Measurements from ENCODE around the gene MYO1E. TPM values are rescaled to one million over a fixed set of nuclear protein-coding genes. Genes with fewer than 3 reads are reported as not detected.
A peak's percentile ranks its signal among the peaks of the same experiment; 100 is the strongest.

The MYO1E gene
- polyA plus RNA-seq, 1 donor, result 126 TPM

DNA sequence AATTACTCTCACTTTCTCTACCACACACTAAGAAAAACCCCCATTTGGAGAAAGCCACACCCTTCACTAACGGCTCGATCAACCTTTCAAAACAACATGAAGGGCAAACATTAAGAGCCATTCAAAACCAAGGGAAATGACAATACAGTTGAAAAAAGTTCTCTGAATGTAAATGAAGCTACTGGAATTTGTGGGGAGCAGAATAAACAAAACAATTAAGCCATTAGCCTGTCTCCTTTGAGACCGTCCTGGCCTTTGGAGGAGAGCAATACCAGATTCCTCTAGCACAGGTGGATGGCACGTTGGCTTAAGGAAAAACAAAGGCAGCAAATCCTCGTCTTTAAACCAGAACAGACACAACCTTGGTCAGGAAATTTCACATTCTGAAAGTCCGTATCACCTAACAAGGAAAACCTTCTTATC lies 18.7 kb downstream of the MYO1E start:
- WGBS (ENCODE audit: insufficient coverage, low lambda C conversion rate), result no CpG with 5 or more reads among the region's 6 CpGs
- H3K9me3 ChIP-seq (ENCODE audit: control insufficient read depth, low read depth, low read length), result no peaks in the 10 kb centered on the region
- DNase-seq, result no peak
- H3K27me3 ChIP-seq (ENCODE audit: control insufficient read depth, insufficient read depth, low read length), result no peaks in the 10 kb centered on the region
- H3K4me3 ChIP-seq (ENCODE audit: low read length), result no peak overlapping the region
- peaks cover 2% of the 10 kb centered on the region for H3K36me3 ChIP-seq (ENCODE audit: control insufficient read depth, insufficient read depth, low read length)
- H3K27ac ChIP-seq (ENCODE audit: low read length), result no peak overlapping the region
- peaks cover 10% of the 10 kb centered on the region for H3K4me1 ChIP-seq (ENCODE audit: control insufficient read depth, insufficient read depth, low read length)

DNA sequence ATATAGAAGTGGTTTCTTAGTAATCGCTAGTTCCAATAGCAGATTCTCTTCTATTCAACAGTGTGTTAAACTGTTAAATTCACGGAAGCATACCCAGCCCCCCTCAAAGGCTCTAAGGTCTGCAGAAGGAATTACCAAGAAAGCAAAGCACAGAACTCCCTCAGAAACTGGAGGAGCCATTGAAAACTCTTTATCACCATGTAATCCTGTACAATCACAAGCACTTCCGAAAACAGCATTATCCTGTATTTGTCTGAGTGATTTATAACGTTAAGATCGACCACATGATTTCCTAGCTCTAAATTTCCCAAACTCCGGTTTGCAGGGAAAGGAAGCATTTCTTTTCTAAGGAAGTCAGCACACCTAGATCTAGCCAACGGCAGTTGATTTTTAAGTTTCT lies 20.0 kb downstream of the MYO1E start:
- Histone ChIP-seq H3K27me3 (ENCODE audit: control insufficient read depth, insufficient read depth, low read length) (no peaks in the 10 kb centered on the region), H3K27ac (ENCODE audit: low read length) (no peak overlapping the region), H3K36me3 (ENCODE audit: control insufficient read depth, insufficient read depth, low read length) (no peaks in the 10 kb centered on the region), H3K4me1 (ENCODE audit: control insufficient read depth, insufficient read depth, low read length) (peaks cover 10% of the 10 kb centered on the region), H3K9me3 (ENCODE audit: control insufficient read depth, low read depth, low read length) (no peaks in the 10 kb centered on the region), H3K4me3 (ENCODE audit: low read length) (no peak overlapping the region)
- DNase-seq, result no peak
- WGBS (ENCODE audit: insufficient coverage, low lambda C conversion rate), result 38% methylated on average over 4 of the region's 7 CpGs

DNA sequence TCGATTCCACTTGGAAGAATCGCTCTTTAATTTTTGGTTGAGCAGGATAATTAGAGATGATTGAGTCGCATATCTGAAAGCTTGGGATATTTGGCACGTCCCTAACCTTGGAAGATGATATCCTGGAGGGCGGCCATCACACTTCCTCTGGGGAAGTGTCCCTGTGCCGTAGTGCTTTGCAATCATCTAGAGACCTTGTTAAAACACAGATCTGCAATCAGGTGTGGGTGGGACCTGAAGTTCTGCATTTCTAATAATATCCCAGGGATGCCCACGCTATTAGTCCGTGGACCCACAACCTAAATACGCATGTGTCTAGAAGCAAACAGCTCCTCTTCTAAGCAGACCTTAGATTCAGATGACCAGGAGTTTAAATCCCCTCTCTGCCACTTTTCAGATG lies 20.5 kb downstream of the MYO1E start:
- Histone ChIP-seq H3K4me3 (ENCODE audit: low read length) (no peak overlapping the region), H3K9me3 (ENCODE audit: control insufficient read depth, low read depth, low read length) (no peaks in the 10 kb centered on the region), H3K36me3 (ENCODE audit: control insufficient read depth, insufficient read depth, low read length) (no peaks in the 10 kb centered on the region), H3K27ac (ENCODE audit: low read length) (no peak overlapping the region), H3K4me1 (ENCODE audit: control insufficient read depth, insufficient read depth, low read length) (peaks cover 10% of the 10 kb centered on the region), H3K27me3 (ENCODE audit: control insufficient read depth, insufficient read depth, low read length) (no peaks in the 10 kb centered on the region)
- no CpG with 5 or more reads among the region's 9 CpGs for WGBS (ENCODE audit: insufficient coverage, low lambda C conversion rate)
- DNase-seq, result no peak

DNA sequence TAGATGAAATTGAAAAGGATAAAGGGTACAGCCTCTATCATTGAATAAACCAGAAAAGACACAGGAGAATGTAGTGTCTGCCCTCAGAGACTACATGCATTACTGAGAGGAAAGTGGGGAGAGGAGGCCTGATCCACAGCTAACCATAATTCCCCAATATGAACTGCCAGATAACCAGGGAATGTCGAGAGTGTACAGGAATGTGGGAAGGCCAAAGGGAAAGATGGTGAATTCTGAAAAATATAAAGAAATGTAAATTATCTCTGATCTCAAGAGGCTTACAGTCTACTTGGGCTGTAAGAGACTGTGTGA lies 22.3 kb downstream of the MYO1E start:
- H3K9me3 ChIP-seq (ENCODE audit: control insufficient read depth, low read depth, low read length), result no peaks in the 10 kb centered on the region
- no peaks in the 10 kb centered on the region for H3K36me3 ChIP-seq (ENCODE audit: control insufficient read depth, insufficient read depth, low read length)
- no CpG with 5 or more reads among the region's 1 CpG for WGBS (ENCODE audit: insufficient coverage, low lambda C conversion rate)
- H3K27ac ChIP-seq (ENCODE audit: low read length), result peak overlapping the region; percentile 90
- no peak for DNase-seq
- H3K27me3 ChIP-seq (ENCODE audit: control insufficient read depth, insufficient read depth, low read length), result no peaks in the 10 kb centered on the region
- peaks cover 10% of the 10 kb centered on the region for H3K4me1 ChIP-seq (ENCODE audit: control insufficient read depth, insufficient read depth, low read length)
- no peak overlapping the region for H3K4me3 ChIP-seq (ENCODE audit: low read length)

DNA sequence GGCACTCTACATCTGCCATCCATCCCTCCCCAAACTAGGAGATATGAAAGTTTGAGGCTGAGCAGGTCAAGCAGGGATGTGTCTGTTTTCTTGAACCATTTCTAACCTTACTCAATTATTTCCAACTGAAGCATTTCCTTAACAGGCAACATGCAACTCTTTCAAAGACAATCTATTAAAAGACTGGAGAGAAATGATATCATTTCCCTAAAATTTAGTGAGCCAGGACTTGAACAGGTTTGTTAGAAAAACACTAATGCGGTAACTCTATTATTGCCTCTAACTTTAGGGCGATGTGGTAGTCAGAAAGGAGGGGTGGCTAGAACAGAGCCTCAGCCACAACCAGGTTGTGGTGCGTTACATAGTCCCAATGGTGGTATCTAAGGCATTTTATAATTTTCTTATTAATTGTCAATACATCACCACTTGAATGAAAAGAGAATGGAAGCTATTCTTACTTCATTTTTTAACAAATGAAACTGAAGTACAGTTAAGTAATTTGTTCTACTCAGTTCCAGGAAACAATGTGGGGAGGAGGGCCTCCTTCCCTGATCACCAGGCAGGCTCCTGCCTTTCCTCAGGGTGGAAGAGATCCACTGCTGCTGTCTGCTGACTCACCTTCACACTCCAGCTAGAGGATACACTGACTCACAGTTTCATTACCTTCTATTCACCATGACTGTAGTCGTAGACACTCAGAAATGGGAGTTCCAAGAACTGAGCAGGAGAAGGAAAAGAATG lies 22.8 kb downstream of the MYO1E start:
- Histone ChIP-seq H3K27me3 (ENCODE audit: control insufficient read depth, insufficient read depth, low read length) (no peaks in the 10 kb centered on the region), H3K9me3 (ENCODE audit: control insufficient read depth, low read depth, low read length) (no peaks in the 10 kb centered on the region), H3K4me1 (ENCODE audit: control insufficient read depth, insufficient read depth, low read length) (peaks cover 10% of the 10 kb centered on the region), H3K4me3 (ENCODE audit: low read length) (no peak overlapping the region), H3K27ac (ENCODE audit: low read length) (peak overlapping the region; percentile 90), H3K36me3 (ENCODE audit: control insufficient read depth, insufficient read depth, low read length) (no peaks in the 10 kb centered on the region)
- DNase-seq, result peak; percentile 68 to 80
- 60% methylated on average over 3 of the region's 4 CpGs for WGBS (ENCODE audit: insufficient coverage, low lambda C conversion rate)

DNA sequence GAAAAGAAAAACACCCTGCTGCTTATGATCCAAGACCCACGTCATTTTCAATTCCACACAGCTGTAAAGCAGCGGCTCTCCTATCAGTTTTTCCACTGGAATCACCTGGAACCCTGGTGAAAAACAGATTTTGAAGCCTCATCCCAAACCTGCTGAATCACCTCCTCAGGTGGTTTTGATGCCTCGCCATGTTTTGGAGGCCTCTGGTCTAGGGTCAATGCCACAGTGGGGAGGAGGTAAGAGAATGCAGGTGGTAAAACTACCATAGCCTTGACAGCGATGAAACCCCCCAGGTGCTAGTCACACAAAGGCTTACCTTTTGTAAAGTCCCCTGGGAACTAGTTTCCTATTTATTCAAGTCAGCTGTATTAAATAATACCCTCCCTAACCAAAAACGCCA lies 24.8 kb downstream of the MYO1E start:
- H3K36me3 ChIP-seq (ENCODE audit: control insufficient read depth, insufficient read depth, low read length), result no peaks in the 10 kb centered on the region
- H3K27me3 ChIP-seq (ENCODE audit: control insufficient read depth, insufficient read depth, low read length), result no peaks in the 10 kb centered on the region
- H3K4me3 ChIP-seq (ENCODE audit: low read length), result no peak overlapping the region
- H3K27ac ChIP-seq (ENCODE audit: low read length), result no peak overlapping the region
- H3K9me3 ChIP-seq (ENCODE audit: control insufficient read depth, low read depth, low read length), result no peaks in the 10 kb centered on the region
- peaks cover 10% of the 10 kb centered on the region for H3K4me1 ChIP-seq (ENCODE audit: control insufficient read depth, insufficient read depth, low read length)
- DNase-seq, result no peak
- no CpG with 5 or more reads among the region's 5 CpGs for whole genome bisulfite sequencing (ENCODE audit: insufficient coverage, low lambda C conversion rate)

DNA sequence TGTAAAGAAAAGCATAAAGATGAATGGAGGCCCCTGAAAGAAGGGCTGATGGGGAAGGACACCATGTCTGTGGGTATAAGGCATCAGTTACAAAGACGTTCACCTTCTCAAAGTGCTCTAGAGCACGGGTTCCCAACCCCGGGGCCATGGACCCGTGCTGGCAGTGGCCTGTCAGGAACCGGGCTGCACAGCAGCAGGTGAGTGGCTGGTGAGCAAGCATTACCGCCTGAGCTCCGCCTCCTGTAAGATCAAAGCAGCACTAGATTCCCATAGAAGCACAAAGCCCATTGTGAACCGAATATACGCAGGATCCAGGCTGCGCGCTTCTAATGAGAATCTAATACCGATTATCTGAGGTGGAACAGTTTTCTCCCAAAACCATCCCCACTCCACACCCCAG lies 25.7 kb downstream of the MYO1E start:
- Histone ChIP-seq H3K4me3 (ENCODE audit: low read length) (no peak overlapping the region), H3K27ac (ENCODE audit: low read length) (no peak overlapping the region), H3K27me3 (ENCODE audit: control insufficient read depth, insufficient read depth, low read length) (no peaks in the 10 kb centered on the region), H3K36me3 (ENCODE audit: control insufficient read depth, insufficient read depth, low read length) (no peaks in the 10 kb centered on the region), H3K9me3 (ENCODE audit: control insufficient read depth, low read depth, low read length) (no peaks in the 10 kb centered on the region), H3K4me1 (ENCODE audit: control insufficient read depth, insufficient read depth, low read length) (peaks cover 10% of the 10 kb centered on the region)
- DNase-seq, result no peak
- WGBS (ENCODE audit: insufficient coverage, low lambda C conversion rate), result no CpG with 5 or more reads among the region's 12 CpGs

DNA sequence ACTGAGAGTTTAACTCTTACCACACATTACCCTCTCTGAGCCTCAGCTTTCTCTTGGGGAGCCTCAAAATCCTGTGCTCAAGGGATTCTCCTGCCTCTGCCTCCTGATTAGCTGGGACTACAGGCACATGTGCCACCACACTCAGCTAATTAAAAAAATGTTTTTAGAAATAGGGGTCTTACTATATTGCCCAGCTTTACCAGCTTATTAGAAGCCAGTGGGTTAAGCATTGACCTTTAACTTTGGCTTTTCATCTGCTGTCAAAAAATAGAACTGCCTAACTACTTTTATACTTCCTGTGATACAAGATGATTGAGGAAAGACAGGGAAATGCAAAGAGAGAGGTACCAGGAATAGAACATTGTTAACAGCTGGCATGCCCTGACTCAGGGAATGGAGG lies 27.3 kb downstream of the MYO1E start:
- Histone ChIP-seq H3K27me3 (ENCODE audit: control insufficient read depth, insufficient read depth, low read length) (no peaks in the 10 kb centered on the region), H3K4me3 (ENCODE audit: low read length) (no peak overlapping the region), H3K36me3 (ENCODE audit: control insufficient read depth, insufficient read depth, low read length) (no peaks in the 10 kb centered on the region), H3K9me3 (ENCODE audit: control insufficient read depth, low read depth, low read length) (no peaks in the 10 kb centered on the region), H3K4me1 (ENCODE audit: control insufficient read depth, insufficient read depth, low read length) (peaks cover 6% of the 10 kb centered on the region), H3K27ac (ENCODE audit: low read length) (no peak overlapping the region)
- DNase-seq, result no peak

DNA sequence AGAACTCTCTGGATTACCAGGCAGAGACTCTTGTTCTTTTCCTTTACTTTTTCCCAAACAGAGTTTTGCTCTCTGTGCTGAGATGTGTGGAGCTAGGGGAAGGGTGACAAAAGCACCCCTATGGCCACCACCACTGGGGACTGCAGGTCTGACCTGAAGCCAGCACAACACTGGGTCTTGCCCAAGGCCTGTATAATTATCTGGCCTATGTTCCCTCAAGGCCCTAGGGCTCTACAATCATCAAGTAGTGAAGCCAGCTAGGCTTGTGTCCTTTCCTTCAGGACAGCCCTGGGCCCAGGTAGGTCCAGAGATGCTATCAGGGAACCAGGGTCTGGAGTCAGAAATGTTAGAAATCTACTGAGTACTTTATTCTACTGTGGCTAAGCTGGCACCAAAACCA lies 28.4 kb downstream of the MYO1E start:
- Histone ChIP-seq H3K4me3 (ENCODE audit: low read length) (no peak overlapping the region), H3K4me1 (ENCODE audit: control insufficient read depth, insufficient read depth, low read length) (no peaks in the 10 kb centered on the region), H3K9me3 (ENCODE audit: control insufficient read depth, low read depth, low read length) (no peaks in the 10 kb centered on the region), H3K27me3 (ENCODE audit: control insufficient read depth, insufficient read depth, low read length) (no peaks in the 10 kb centered on the region), H3K36me3 (ENCODE audit: control insufficient read depth, insufficient read depth, low read length) (no peaks in the 10 kb centered on the region), H3K27ac (ENCODE audit: low read length) (no peak overlapping the region)
- DNase-seq, result no peak

DNA sequence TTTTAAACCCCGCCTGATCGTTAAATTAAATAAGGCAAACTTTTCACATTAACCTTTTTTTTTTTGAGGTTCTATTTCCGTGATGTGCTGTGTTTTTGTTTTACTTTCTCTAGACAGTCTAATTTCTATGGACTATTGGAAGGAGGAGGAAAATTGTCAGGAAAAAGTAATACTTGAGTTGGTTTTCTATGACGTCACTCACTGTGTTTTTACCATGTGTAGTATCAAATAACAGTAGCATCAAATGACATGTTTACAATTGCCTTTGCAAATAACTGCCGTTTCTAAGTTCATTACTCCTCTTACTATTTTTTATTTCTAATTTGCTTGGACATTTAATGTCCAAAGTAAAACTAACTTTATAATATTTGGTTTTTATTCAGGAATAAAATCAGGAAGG lies 32.3 kb downstream of the MYO1E start:
- no peak overlapping the region for H3K4me3 ChIP-seq (ENCODE audit: low read length)
- no peak for DNase-seq
- no peaks in the 10 kb centered on the region for H3K27me3 ChIP-seq (ENCODE audit: control insufficient read depth, insufficient read depth, low read length)
- WGBS (ENCODE audit: insufficient coverage, low lambda C conversion rate), result 100% methylated on average over 1 of the region's 5 CpGs
- no peaks in the 10 kb centered on the region for H3K36me3 ChIP-seq (ENCODE audit: control insufficient read depth, insufficient read depth, low read length)
- no peak overlapping the region for H3K27ac ChIP-seq (ENCODE audit: low read length)
- no peaks in the 10 kb centered on the region for H3K9me3 ChIP-seq (ENCODE audit: control insufficient read depth, low read depth, low read length)
- H3K4me1 ChIP-seq (ENCODE audit: control insufficient read depth, insufficient read depth, low read length), result no peaks in the 10 kb centered on the region

DNA sequence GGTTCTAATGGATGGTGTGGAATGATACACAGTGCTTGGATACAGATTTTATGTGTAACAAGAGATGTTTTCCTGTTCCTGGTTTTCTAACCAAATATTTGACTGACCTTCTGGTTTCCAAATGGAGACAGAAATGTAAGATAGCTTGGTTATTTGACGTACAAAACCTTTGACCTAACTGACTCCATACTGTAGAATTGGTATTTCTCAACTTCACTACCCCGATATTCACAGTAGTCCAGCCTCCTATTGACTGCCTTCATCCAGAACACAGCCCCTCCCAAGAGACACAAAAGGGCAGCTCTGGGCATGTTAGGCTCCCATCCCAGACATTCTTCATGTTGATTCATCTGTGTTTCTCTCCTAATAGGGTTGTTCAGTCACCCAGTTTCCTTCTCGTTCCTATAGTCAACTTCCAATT lies 33.4 kb downstream of the MYO1E start:
- no peaks in the 10 kb centered on the region for H3K9me3 ChIP-seq (ENCODE audit: control insufficient read depth, low read depth, low read length)
- no peaks in the 10 kb centered on the region for H3K4me1 ChIP-seq (ENCODE audit: control insufficient read depth, insufficient read depth, low read length)
- H3K27ac ChIP-seq (ENCODE audit: low read length), result no peak overlapping the region
- no peaks in the 10 kb centered on the region for H3K27me3 ChIP-seq (ENCODE audit: control insufficient read depth, insufficient read depth, low read length)
- WGBS (ENCODE audit: insufficient coverage, low lambda C conversion rate), result no CpG with 5 or more reads among the region's 3 CpGs
- no peak for DNase-seq
- H3K4me3 ChIP-seq (ENCODE audit: low read length), result no peak overlapping the region
- no peaks in the 10 kb centered on the region for H3K36me3 ChIP-seq (ENCODE audit: control insufficient read depth, insufficient read depth, low read length)
